Measurements from ENCODE around the gene MYD88.
A peak's percentile ranks its signal among the peaks of the same experiment; 100 is the strongest.
"Not testable (repeated sequence)": the region's sequence is repeated elsewhere in the genome, so short reads cannot be mapped to it uniquely, and the experiment has no call there.

MYD88 gene

GRCh38 chr3:38146504-38146903 lies 8.0 kb downstream of the MYD88 start:
- DNase-seq, result no peak

GRCh38 chr3:38147421-38147820 lies 9.0 kb downstream of the MYD88 start:
- DNase-seq, result no peak

- no peak for DNase-seq
Observed at GRCh38 chr3:38148311-38148882, 9.9 kb downstream of the MYD88 start.

DNA sequence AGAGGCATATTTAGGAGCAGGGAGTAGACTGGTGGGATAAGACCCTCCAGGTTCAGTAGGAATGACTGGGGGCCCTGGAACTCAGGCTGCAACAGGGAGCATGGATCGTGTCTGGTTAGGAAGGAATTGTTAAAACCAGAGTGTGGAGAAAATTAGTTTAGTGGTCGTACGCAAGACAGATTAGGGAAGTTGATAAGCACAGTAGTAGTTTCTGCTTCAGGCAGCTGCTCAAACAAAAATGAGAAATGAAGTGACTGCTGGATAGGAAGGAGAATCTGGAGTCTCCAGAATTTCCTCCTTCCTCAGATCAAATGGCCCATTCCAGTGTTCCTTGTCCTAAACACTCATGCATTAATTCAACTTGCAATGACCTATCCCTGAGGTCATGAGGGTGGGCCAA lies 11.2 kb downstream of the MYD88 start:
- DNase-seq, result no peak

DNA sequence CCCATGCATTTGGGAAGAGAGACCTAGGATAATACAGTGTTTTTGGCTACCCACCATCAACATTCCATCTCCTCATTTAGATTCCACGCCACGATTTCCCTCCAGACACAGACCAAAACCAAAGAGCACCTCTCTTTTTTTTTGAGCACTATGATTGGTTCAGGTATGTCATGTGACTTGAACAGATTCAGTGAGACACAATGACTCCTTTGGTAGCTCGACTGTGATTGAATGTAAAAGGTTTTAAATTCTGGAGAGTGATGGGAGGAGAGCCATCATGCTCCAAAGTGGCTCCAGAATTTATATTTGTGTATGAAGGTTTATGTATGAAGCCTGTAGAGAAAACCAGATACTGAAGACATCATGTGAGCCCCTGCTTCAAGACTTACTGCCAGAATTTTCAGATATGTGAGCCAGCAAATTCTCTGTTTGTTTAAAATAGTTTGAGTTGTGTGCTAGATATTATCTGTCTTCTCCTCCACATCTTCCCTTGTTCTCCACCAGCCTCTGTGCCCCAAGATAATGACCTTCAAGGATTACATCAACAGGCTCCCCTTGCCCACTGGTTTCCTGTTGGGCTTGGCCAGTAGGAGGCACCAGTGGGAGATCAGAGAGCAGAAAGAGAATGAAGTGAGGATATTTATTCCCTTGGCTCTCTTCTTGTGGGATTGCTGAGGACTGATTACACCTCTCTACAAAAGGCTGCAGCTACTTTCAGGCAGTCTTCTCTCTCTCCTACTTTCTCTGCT lies 12.5 kb downstream of the MYD88 start:
- no peak for DNase-seq

DNA sequence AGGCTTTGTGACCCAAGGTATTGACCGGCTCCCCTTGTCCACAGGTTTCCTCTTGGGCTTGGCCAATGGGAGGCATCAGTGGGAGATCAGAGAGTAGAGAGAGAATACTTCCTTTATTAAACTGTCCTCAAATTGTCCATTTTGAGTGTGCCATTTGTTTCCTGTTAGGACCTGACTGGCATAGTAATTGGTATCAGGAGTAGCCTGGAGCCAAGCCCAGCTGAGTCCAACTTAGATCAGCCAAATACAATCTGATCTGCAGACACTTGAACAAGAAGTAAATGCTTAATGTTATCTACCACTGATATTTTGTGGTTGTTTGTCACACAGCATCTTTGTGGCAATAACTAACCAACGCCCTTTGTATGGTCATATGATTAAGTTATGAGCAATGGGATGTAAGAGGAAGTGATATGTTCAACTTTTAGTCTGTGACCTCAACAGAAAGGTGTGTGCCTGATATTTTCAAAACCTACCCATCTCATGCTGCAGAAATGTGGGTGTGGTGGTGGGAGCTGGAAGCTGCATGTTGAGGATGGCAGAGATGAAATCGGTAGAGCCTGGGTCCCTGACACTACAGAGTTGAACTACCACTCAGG lies 13.3 kb downstream of the MYD88 start:
- DNase-seq, result no peak

DNA sequence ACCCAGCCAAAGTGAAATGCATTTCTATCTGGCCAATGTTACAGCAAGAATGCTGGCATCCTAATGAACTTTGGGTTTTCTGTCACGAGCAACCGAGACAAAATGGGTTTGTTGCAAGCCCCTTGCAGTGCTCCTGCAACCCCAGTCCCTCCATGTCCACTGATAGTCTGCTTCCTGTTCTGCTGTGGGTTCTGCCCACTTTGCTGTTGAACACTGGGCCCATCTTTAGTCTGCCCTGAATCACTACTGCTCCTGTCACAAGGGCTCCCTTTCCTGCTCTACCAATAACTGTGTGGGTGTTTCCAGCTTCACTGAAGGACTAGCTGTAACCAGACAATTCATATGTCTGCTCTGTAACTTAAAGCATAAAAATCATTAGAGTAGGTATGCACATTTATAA lies 14.1 kb downstream of the MYD88 start:
- DNase-seq, result no peak

DNA sequence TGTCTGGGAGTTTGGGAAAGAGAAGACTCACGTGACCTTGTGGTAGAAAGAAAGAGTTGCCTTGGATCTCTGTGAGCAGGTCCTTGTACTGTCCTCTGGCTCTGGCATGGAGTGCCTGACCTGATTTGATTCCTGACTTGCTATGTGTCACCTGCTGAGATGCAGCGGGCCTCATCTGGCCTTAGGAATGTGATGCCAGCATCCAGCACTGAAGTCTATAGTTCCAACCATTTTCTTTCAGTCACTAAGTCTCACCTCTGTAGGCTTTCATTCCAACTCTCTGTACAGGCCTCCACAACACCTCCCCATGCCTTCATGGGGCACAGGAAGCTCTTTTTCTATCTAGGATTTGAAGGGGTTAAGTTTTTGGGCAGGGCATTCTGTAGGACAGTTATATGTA lies 14.8 kb downstream of the MYD88 start:
- no peak for DNase-seq

- DNase-seq, result no peak
Observed at GRCh38 chr3:38154033-38154494, 15.6 kb downstream of the MYD88 start.

- DNase-seq, result no peak
Observed at GRCh38 chr3:38154625-38155255, 16.3 kb downstream of the MYD88 start.

- DNase-seq, result no peak
Observed at GRCh38 chr3:38155825-38156224, 17.4 kb downstream of the MYD88 start.

- no peak for DNase-seq
Observed at GRCh38 chr3:38157117-38157516, 18.7 kb downstream of the MYD88 start.

GRCh38 chr3:38157595-38157994 lies 19.1 kb downstream of the MYD88 start:
- DNase-seq, result no peak

DNA sequence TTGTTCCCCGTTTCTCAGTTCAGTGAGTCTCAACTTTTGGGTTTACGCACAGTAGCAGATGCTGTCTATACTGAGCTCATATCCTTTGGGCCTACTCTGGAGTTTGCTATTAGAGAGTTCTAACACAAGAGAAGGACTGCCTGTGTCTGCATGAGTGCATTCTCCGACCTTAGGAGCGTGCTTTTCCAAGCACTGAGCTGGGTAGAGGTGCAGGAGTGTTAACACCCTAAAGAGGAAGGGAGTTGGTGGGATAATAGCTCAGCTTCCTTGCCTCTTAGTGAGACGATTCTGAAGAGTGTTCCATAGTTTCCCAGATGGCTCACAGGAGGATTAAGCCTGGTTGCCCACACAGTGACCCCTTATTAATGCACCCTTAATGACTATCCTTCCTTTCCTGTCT lies 20.0 kb downstream of the MYD88 start:
- DNase-seq, result no peak

DNA sequence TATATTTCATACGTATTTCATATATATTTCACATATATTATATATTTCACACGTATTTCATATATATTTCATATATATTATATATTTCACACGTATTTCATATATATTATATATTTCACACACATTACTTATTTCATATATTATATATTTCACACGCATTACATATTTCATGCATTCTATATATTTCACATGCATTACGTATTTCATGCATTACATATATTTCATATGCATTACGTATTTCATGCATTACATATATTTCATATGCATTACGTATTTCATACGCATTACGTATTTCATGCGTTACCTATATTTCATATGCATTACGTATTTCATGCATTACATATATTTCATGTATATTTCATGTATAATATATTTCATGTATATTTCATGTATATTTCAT lies 22.2 kb downstream of the MYD88 start:
- DNase-seq, result not testable (repeated sequence)

GRCh38 chr3:38163117-38163840 lies 24.8 kb downstream of the MYD88 start:
- no peak for DNase-seq

DNA sequence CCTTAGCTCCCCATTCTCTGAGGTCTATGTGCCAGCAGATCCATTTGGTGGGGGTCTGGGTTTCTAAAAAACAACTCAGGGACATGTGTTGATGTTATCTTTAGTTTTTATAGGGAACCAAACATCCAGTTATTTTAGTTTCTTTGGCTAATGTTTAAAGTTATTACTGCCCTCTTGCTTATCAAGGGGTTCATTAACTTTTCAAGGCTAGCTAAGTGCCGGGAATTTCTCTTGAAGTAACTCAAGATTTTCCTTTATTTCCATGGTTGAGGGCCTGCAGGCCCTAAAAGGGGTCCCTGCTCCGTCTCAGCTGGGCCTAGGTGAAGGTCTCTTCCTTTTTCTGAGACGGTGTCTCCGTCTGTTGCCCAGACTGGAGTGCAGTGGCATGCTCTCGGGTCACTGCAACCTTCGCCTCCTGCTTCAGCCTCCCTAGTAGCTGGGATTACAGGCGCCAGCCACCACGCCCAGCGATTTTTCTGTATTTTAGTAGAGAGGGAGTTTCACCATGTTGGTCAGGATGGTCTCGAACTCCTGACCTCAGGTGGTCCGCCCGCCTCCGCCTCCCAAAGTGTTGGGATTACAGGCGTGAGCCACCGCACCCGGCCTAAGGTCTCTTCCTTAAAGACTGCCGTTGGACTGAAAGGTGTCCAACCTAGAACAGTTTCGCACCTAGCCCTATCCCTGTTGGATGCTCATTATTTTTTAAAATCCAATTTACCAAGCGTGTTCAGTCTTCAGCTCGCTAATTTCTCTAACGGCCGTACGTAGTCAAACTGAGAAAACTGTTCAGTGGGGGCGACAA lies 25.6 kb downstream of the MYD88 start:
- DNase-seq, result no peak

DNA sequence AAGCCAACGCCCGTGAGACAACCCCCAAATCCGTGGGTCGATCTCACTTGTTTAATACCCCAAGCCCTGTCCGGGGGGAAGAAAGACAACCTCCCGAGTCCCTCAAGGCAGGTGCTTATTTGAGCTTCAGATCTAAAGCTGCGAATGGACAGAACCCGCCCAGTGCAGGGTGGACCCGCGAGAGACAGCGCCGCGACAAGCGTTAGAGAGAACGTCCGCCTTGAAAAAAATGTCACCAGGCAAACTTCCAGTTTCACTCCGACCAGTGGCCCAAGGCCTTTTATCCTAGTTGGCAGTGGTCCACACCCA lies 26.1 kb downstream of the MYD88 start:
- no peak for DNase-seq

GRCh38 chr3:38164952-38165721 lies 26.7 kb downstream of the MYD88 start, which contains the start of gene OXSR1:
TSS of gene OXSR1 (plus strand) at chr3:38165537. CDS start at chr3:38165877, 340 bp downstream.
- DNase-seq, result peak; percentile 98

DNA sequence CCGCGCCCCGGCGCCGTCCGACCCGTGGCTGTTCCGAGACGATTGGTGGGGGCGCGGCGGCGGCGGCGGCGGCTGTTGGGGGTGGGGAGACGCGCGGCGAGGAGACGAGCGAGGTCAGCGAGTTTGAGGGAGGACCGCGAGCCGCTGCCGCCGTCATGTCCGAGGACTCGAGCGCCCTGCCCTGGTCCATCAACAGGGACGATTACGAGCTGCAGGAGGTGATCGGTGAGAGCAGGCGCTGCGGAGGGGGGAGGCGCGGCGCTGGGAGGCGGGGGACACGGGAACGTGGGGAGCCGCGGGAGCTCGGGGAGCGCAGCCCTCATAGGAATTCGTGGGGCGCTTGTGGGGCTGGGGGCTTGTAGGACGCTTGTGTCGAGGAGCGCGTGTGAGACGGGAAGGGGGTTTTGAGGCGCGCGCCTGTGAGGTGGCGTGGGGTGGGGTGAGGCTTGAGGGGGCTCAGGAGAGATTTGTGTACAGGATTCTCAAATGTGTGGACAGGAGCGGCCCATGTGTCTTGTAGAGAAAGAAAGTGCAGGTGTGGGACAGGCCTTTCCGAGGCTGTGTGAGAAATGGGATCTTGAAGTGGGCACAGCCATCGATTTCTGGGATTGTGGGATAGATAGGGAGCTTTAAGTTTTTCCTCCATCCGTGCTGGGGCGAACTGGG lies 27.4 kb downstream of the MYD88 start:
- DNase-seq, result no peak

DNA sequence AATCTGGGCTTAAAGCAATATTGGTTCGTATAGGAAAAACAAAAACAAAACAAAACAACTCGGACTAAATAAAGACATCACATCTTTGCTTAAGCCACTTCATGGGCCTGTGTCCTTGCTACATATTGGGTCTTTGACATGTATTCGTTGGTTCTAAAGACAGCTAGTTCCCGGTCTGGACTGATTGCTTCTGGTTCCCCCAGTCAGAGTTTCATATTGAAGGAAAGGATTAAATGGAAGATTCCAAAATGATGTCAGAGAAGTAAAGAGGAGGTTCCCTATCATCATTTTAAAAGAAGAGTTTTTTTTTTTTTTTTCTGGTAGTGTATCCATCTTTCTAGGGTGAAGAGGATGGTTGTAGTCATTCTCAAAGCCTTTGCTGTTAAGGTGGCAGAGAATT lies 29.1 kb downstream of the MYD88 start:
- no peak for DNase-seq

All from T1000 (cell line).